Testis (tissue), 2 donors: ENCODE data around the gene C16orf90.

Source experiments
- CTCF ChIP-seq, 3 experiments: fragments of 450-650 bp in 2 of 3; fragments of 200-600 bp in 1 of 3; sonication (generic) in 1 of 3; IDR thresholded peaks; one replicate each; pipeline ENCODE4 v1.5.1; 2016 to 2019; ENCODE audit warnings: antibody characterized with exemption in 3 of 3, mild to moderate bottlenecking in 2 of 3, moderate library complexity in 1 of 3
- POLR2A ChIP-seq: fragments of 450-650 bp; IDR thresholded peaks from one replicate; pipeline ENCODE4 v1.6.1; 2017; ENCODE audit warnings: antibody characterized with exemption, mild to moderate bottlenecking, moderate library complexity

GRCh38 chr16:3460585-3460984 lies 34.7 kb downstream of the C16orf90 start:
- TF ChIP-seq CTCF (IDR thresholded peaks at IDR 0.05) (no peak), POLR2A (no peak)
